NCI-H345 treated with DMSO at 0.1 percent for 48 hours (cell line): Measurements from ENCODE around the gene TIE1.
A peak's percentile ranks its signal among the peaks of the same experiment; 100 is the strongest.

ENCODE experiments used
- DNase-seq: peaks from one replicate; lab custom pipeline; 2025; ENCODE audit not compliant: unreplicated experiment; lab: John Stamatoyannopoulos, UW

TIE1 gene

DNA sequence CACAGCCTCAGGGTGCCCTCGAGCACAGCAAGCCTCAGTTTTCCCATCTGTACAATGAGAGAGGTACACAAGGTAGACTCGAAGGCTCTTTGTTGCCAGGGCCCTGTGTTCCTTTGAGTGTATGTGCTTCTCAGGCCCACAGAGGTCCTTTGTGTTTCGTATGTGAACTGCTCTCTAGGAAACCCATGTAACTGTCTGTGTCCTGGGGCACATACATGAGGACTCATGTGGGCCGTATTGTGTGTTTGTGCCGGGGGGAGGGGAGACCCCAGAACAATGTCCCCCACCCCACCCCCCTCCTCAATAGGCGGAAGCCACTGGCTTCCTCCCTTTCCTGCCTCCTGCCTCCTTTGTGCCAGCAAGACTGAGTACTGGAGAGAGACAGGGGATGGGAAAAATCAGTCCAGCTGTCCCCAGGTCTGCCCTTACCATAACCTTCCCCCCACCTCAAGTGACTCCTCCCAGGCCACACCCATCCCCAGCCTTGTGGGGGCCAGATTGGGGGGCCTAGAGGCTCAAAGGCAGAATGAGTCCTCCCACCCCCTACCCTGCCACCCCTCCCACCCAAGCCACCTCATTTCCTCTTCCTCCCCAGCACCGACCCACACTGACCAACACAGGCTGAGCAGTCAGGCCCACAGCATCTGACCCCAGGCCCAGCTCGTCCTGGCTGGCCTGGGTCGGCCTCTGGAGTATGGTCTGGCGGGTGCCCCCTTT is at the start of gene TIE1:
TIE1 (plus strand) TSS at position 605 of the 717 bp plus-strand sequence; CDS start at position 695, 90 bp downstream.
- DNase-seq: no peak

DNA sequence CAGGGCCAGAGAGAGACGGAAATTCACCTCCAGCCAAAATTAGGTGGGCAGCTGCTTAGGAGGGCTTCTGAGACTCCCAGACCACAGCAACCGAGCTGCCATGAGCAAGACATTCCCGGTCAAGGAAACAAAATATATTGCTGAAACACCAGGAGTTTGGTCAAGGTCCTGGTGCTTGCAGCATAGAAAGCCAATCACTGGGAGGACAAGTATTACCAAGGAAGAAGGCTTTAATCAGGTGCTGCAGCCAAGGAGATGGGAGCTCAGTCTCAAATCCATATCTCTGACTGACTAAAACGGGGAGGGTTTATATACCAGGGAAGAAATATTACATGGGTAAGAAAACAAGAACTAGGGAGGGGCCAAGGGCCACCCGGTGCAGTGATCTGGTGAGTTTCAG is 49.8 kb upstream of the TIE1 start:
- DNase-seq: no peak

- DNase-seq: no peak
Observed at GRCh38 chr1:43252225-43252624, 48.6 kb upstream of the TIE1 start.

- DNase-seq: no peak
Observed at GRCh38 chr1:43253173-43253572, 47.6 kb upstream of the TIE1 start.

- DNase-seq: no peak
Observed at GRCh38 chr1:43253876-43254275, 46.9 kb upstream of the TIE1 start.

GRCh38 chr1:43255438-43256210 is 45.2 kb upstream of the TIE1 start:
- DNase-seq: no peak

GRCh38 chr1:43256675-43257570 is 43.9 kb upstream of the TIE1 start:
- DNase-seq: no peak

- DNase-seq: no peak
Observed at GRCh38 chr1:43258370-43258769, 42.4 kb upstream of the TIE1 start.

GRCh38 chr1:43265431-43265830 is 35.4 kb upstream of the TIE1 start:
- DNase-seq: no peak

DNA sequence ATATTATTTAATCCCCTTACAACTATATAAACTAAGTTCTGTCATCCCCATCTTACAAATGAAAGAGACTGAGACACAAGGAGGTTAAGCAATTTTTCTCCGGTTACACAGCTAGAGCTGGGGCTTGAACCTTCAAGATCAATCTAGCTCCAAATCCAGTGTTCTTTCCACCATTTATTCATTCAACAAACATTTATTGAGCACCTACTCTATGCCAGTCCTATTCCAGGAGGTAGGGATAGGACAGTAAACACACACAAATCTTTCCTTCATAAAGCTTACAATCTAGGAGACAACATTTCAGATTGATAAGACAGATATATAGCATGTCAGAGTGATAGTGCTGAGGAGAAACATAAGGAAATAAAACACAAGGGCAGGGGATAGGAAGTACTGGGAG is 33.9 kb upstream of the TIE1 start:
- no peak for DNase-seq

- no peak for DNase-seq
Observed at GRCh38 chr1:43267291-43267805, 33.4 kb upstream of the TIE1 start.

GRCh38 chr1:43267818-43268425 is 32.9 kb upstream of the TIE1 start:
- no peak for DNase-seq

DNA sequence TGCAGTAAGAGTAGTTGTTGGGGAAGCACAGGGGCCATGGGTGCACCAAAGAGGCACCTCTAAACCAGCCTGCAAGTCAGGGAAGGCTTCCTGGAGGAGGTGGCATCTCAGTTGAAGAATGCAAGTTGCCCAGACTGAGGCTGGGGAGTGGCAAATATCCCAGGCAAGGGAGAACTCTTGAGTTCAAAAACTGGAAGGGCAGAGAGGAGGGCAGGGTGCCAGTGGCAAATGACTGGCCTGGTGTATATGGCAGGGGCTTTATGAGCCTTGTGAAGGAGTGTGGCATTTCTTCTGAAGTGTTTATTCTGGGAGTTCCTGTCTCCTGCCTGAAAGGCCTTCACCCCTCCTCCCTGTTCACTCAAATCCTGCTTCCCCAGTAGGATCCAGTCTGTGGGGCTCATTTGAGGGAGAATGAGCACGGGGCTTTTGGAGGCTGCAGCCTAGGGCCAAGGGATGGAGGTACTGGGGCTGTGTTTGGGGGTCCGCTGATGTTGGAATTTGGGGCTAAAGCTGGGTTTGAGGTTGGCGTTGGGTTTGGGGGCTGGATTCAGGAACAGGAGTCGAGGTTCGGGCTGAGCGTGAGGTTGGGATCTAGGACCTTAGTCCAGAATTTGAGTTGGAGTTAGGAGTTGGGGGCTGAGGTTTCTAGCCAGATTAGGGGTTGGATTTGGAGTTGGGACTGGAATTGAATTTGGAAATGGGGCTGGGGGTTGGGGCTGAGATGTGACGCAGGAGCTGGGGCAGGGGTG is 31.0 kb upstream of the TIE1 start, which contains the start of gene TMEM125:
TMEM125 (plus strand) TSS at position 357 of the 749 bp plus-strand sequence. CDS start 2,740 bp downstream, outside the sequence.
- no peak for DNase-seq

DNA sequence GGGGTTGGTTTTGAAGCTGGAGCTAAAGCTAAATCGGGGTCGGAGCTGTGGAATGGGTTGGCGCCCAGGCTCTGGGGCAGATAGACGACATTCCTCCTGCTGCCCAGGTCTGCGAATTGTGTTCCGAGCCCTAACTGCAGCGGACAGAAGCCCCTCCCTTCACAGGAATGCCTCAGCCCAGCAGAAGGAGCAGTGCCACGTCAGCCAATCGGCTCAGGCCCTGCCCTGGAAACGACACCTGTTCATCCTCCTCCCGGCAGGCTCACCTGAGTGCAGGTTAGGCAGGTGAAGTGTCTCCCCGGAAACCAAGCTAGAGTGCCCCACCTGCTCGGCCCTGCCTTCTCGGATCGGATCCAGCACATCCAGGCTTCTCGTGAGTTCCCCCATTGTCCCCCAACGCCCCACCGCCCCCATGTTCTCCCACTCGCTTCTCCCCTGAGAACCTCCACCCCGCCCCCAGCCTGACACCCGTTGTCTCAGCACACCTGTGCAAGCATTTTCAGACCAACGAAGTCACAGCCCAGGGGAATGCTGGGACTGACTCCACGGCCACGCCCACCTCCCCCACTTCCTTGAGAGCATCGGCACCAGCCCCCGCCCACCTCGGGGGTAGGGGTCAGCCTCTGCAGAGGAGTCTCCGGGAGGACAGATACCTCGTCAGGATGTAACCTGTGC is 30.2 kb upstream of the TIE1 start:
- DNase-seq: peak; percentile 45

DNA sequence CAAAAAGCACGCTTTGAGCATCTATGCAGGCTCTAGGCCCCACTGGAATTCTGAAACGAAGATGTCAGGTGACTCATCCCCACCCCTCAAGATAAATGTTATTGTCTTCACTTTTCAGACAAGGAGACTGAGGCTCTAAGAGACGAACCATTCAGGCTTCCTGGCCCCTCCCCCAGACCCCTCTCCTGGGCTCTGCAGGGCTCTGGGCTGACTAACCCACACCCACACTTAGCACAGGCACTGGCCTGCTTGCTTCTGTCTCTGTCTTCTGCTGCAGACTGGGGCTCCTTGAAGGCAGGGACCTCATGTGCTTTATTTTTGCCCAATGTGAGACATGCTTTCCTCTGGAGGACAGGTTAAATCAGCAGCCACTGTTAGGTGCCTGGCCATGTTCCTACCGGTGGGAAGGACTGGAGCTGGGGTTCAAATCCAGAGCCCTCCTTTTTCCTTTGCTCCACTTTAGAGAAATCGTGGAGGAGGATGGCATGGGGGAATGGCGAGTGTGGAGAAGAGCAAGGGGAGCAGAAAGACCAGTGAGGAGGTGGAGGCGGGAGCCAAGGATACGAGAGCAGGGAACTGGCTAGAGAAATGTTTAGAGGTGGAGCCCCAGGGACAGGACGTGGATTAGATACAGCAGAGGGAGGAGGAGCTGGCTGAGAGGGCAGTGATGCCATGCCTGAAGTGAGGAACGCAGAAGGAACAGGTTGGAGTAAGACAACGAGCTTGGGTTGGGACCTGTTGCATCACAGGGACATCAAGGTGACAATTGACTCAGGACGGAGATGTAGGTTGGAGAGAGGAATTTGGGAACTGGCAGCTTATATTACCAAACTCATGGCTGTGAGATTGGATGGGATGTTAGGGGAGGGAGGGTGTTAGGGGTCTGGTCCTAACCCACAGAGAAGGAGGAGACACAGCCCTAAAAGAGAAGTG is 29.3 kb upstream of the TIE1 start:
- no peak for DNase-seq

DNA sequence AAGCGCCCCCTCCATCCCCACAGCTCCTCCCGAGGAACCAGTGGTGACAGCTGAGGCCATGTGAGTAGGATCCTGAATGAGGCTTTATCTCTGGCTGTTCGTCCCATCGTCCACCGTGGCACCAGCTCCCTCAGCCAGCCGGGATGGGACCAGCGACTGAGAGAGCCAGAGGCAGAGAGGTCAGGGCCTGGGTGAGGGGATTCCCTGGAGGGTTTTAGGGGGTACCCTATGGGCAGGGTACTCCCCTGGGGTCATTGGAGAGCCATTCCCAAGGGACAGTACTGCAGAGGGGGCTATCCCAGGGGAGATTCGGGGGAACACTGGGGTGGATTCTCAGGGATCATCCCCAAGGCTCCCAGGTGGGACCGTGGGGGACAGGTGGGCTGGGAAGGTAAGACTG is 28.6 kb upstream of the TIE1 start:
- DNase-seq: no peak

DNA sequence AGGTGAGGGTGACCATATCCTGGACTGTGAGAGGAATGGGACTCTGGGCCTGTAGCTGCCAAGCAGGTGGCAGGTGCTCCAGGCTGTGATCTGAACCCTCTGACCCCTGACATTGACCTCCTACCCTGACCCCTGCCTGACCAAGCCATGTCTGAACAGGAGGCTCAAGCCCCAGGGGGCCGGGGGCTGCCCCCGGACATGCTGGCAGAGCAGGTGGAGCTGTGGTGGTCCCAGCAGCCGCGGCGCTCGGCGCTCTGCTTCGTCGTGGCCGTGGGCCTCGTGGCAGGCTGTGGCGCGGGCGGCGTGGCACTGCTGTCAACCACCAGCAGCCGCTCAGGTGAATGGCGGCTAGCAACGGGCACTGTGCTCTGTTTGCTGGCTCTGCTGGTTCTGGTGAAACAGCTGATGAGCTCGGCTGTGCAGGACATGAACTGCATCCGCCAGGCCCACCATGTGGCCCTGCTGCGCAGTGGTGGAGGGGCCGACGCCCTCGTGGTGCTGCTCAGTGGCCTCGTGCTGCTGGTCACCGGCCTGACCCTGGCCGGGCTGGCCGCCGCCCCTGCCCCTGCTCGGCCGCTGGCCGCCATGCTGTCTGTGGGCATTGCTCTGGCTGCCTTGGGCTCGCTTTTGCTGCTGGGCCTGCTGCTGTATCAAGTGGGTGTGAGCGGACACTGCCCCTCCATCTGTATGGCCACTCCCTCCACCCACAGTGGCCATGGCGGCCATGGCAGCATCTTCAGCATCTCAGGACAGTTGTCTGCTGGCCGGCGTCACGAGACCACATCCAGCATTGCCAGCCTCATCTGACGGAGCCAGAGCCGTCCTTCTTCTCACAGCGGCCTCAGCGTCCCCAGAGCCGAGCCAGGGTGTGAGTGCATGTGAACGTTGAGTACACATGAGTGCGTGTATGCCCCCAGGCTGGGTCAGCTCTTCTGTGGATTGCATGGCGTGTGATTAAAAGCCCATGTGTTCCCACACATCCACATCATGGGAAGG is 27.9 kb upstream of the TIE1 start:
- no peak for DNase-seq
